GM21619 (cell line): ENCODE data around the gene BLMH.
"Not testable (repeated sequence)": the region's sequence is repeated elsewhere in the genome, so short reads cannot be mapped to it uniquely, and the experiment has no call there.

Experiments used
- ATAC-seq: cut with Tn5 transposase; IDR thresholded peaks from one replicate; pipeline ENCODE4 v1.9.1; 2021; ENCODE audit not compliant: unreplicated experiment

BLMH gene

DNA sequence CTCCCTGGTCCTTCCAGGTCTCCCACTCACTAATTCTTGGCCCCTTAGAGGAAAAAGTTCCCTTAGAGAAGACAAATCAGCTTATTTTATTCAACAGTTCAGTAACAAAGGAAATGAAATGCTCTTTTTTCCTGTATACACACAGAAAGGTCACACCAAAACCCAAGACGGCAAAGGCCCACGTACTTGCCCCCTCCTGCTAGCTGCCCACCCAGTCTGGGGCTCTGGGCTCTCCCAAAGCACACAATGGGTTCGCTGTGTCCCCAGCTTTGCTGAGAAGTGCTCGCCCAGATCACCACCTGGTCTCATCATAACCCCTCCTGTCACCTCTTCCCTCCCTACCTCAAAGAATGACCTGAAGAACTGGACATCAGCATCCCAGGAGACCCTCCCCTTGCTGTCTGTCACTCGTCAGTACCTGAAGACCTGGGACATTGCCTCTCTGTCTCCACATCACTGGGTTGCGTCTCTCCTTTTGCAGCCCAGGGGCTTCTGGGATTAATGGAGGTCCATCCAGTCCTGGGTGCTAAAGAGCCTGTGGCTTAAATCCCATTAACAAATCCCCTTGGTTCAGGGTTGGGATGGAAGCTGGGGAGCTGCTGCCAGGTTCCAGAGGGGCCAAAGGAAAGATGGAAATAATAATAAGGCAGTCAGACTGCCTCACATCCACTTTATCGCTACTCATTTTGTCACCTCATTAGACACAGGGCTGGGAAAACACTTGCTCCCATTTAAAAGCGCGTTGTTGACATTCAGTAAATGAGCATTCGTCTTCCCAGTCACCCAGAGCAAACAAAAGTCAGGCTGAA, 59.5 kb downstream of the BLMH start:
- no peak for ATAC-seq

DNA sequence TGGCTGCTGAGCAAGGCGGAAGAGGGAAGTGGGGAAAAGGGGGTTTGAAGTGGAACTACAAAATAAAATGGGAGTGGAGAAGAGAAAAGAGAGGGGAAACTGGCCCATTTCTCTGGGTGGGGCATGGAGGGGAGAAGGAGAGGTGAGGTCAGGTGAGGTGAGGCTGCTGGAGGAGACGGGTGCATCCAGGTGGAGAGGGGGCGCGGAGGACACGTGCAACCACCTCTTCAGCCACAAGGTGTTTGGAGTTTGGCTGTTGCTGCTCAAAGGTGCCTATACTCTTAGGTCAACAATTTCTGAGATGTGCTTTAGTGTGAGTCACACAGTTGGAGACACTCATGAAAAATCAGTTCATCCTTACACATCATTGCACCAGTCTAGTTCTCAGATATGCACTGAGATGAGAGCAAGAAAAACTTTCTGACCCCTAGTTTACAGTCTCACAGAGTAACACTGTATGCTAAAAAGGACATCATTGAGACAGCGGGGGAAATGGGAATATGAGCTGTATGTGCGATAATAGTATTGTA, 61.1 kb downstream of the BLMH start:
- no peak for ATAC-seq

DNA sequence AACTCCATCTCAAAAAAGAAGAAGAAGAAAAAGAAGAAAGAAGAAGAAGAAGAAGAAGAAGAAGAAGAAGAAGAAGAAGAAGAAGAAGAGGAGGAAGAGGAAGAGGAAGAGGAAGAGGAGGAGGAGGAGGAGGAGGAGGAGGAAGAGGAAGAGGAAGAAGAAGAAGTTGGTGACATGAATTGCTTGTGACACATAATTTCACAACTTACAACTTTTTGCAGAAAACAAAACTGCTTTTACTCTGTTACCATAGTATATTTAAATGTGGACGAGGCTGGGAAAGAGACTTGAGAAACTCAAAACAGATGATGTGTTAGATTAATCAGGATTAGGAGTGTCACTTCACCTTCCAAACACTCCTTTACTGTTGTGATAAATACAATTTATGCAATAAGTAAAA, 61.7 kb downstream of the BLMH start:
- not testable (repeated sequence) for ATAC-seq

DNA sequence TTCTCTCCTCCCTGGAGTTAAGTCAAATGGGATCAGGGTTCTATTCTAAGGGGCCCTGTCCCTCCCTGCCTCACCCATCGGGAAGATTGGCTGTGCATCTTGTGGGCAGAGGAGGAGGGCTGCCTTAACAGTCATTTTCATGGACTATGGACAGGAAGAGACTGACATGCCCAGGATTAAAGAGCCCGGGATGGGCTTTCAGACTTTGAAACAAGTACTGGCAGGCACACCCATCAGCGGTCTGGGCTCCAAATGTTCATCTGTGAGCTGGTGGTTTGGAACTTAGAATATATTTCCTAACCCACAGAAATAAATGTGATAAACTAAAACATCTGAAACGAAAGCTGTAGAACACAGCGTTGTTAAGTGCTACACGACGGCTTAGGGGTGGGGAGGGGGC, 62.7 kb downstream of the BLMH start:
- ATAC-seq = no peak

DNA sequence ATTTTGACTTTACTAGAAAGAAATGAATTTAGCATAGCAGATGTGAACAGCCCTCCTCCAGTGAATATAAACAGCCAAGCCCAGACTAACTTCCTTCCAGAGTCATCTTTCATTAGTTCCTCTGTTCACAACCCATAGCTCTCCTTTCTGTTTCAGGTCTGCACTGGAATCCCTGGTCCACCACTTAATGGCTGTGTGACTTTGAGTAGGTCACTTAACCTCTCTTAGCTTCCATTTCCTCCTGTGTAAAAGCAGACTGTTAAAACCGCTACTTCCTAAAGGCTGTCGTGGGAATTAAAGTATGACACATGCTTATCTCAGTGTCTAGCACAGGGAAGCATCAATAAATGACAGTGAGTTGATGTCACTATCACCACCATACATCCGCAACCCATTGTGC, 63.7 kb downstream of the BLMH start:
- ATAC-seq = no peak

DNA sequence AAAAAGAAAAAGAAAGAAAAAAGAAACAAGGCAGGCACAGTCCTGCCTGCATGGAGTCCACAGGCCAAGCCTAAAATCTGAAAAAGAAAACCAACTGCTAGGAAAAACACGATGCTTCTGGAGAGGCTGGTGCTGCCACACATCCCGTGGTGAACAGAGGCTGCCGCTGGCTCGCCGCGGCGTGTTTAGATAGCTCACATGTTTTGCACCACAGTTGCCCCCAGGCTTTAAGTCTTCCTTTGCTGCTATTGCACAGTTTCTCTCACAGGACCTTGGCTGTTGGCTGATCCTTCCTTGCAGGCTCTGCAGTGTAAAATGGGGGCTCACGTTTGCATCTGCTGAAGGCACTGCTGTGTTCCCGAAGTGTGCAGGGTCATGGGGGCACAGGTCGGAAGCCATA, 64.9 kb downstream of the BLMH start:
- no peak for ATAC-seq

DNA sequence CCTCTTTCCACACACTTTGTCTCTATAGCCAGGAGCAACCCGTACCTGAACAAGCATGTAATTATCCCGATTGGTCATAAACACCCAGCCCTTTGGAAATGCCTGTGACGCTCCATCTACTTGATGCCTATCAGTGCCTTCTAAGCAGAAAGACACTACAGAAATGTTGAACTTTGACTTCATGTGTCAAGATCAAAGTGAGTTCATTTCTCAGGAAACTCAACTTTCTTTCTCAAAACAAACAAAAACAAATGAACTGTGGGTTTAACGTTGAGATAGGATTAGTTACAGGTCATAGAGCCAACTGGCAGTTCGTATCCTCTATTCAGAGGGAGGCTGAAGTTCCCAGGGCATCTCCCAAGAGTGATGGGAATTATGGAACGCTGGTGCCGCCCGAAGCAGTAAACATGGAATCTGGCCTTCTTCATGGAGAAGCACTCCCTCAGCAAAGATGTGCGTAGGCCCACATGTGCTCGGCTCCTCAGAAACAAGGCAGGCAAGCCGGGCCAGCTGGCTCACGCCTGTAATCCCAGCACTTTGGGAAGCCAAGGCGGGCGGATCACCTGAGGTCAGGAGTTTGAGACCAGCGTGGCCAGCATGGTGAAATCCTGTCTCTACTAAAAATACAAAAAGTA, 65.7 kb downstream of the BLMH start:
- no peak for ATAC-seq

DNA sequence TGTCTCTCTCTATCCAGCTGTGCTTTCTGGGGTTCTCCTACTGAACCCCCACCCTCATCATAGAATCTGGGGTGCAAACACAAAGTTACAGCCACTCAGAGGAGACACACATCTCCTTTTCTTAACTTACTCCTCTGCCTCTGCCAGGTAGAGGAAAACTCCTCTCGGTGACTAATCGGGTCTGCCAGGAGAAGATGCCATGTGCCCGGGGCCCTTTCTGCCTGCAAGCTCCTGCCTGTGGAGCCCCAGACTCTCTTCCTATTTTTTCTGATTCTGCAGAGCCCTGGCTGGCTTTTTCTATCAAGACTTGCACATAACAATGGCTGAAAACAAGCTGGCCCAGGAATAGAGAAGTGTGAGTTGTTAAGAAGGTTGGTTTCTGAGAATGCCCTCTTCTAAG, 66.6 kb downstream of the BLMH start:
- no peak for ATAC-seq

DNA sequence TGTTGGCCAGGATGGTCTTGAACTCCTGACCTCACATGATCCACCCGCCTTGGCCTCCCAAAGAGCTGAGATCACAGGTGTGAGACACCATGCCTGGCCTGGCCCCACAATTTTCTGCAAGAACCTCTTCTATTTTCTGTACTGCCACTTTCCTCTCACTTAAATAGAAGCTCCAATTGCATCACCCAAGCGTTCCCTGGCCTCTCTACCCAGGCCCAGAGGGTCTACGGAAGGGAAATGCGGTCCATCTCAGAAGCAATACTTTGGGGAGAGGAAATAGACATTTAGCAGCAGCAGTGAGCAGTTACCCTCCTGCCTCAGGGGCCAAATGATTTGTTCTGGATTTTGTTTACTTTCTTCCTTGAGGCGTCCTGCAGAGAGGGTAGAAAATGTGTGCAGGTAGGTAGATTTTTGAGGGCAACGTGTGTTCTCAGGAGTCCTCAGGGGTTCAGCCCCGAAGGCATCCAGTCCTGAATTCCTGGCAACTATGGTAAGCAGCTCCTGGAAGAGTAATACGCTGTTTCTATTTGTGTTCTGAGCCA, 67.3 kb downstream of the BLMH start:
- ATAC-seq = no peak

DNA sequence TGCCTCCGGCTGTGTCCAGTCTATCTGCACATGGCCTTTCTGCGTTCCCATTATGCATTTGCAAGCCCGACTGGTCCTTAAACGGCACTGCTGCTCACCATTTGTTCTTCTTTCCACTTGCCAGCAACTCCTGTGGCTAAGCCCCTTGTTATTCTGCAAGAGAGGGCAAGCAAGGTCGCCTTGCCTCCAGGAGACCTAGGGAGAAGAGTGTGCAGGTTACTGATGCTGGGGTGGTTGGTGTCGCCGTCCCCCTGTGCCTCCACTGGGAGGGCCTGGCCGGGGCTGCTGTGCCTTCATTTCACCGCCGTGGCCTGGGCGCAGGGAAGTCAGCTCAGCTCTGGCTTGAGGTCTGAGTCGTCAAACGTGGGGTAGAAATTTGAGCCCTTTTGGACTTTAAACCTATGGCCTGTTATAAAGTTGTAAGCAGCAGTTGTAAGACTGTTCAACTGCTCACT, 69.0 kb downstream of the BLMH start:
- ATAC-seq = no peak

DNA sequence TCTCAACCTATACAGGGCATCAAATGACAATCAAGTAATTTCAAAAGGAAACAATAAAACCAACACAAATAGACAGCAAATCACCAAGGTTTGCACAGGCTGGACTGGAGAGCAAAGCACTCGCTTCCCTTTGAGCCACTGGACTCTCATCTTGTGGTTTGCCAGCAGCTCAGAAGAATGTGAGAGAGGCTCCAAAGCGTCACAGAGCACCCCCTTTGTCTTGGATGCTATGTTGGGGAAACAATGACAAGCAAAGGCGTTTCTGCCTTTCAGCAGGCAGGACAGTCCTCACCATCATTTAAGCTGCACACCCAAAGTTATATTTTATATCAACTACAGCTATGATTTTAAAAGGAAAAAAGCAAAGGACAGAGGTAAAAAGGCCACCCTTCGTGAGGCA, 69.5 kb downstream of the BLMH start:
- no peak for ATAC-seq

DNA sequence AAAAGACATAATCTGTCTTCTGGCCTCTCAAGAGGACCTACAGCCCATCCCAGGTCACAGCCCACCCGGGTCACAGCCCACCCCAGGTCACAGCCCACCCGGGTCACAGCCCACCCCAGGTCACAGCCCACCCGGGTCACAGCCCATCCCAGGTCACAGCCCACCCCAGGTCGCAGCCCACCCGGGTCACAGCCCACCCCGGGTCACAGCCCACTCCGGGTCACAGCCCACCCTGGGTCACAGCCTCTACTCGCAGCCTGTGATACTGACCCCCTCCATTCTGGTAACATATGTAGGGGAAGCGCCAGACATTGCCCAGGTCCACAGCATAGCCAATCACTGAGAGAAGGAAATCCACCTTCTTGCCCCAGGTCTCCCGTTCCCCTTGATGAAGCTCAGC, 70.4 kb downstream of the BLMH start:
- ATAC-seq = no peak

DNA sequence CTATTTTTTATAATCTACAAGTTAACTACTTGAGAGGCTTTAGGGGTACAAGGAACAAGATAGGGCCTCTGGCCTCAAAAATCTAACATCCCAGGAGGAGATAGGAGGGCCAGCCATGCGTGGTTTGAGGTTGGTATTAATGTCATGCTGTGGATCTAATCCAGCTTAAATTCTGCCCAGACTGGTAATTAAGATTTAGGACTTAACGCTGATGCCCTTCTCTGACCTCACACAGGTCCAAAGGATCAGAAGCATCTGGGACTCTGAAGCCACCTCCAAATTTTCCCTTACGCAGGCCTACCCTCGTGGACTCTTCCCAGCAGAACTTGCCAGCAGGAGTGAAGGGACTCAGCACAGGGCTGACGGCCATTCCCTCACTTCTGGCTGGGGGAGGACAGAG, 71.3 kb downstream of the BLMH start:
- no peak for ATAC-seq

DNA sequence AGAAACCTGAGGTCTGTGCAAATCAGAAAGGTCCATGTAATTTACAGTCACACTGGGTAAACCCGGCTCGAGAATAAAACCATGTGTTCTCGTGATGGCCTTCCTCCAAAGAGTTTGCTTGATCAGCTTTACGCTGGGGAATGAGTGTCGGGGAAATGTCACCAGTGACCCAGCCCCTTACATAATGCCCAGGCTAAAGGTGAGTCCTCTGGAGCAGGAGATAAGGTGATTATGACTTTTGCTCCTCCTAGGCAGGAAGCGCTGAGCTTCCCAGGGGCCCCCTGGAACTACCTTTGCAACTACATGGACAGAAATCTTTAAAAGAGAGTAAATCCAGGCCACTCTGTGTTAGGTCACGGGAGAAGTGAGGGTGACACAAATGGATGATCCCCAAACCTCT, 71.9 kb downstream of the BLMH start:
- ATAC-seq = no peak

DNA sequence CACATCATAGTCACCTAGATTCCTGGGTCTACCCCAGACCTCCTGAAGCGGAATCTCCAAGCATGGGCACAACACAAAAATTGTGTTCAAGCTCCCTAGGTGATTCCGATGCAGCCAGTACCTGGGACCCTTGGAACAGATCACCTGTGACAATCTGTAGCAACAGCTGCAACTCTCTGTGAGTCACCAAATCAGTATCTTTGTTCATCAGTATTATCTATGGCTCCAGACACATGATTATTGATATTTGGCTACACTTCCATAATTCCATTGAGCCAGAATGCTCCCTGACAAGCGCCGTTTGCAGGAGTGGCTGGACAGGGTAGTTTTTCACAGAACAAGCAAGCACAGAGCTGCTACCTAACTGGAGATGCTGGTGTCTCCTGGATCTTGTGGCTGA, 72.4 kb downstream of the BLMH start:
- ATAC-seq = no peak

DNA sequence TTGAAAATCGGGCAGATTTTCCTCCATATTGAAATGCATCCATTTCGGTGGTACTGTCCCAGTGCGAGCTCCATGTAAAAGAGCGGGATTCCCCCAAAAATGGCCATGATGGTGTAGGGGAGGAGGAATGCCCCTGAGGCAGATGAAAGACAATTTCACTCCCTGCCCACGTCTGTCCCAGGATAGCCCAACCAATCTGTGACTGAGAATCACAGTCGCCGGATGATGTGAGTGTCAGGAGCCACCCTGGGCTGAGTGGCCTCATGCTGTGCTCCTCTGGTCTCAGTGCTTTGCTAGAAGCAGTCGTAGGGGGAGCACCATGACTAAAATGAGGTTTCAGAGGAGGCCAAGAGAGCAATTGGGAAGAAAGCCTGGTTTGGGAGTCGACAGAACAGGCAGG, 72.9 kb downstream of the BLMH start:
- no peak for ATAC-seq

DNA sequence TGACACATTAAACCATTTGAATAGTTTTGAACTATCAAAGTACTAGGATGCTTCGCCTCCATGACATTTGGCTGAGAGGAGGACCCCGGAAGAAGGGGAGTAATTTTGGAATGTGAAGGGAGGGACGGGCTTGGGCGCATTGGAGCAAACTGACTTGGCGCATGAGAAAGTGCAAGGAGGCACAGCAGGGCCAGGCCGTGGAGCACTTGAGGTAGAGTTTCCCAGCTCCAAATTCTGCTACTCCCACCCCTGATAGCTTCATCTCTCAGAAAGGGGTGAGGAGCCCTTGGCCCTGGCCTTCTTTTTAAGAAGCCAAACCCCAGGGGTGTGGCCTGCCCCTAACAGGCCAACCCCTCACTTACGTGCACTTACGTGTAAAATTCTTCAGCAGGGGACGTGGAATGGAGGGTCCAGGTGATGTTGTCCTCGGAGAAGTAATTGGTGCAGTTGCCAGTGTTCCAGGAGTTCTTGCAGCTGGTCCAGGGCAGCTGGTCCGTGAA, 73.9 kb downstream of the BLMH start:
- ATAC-seq = no peak

DNA sequence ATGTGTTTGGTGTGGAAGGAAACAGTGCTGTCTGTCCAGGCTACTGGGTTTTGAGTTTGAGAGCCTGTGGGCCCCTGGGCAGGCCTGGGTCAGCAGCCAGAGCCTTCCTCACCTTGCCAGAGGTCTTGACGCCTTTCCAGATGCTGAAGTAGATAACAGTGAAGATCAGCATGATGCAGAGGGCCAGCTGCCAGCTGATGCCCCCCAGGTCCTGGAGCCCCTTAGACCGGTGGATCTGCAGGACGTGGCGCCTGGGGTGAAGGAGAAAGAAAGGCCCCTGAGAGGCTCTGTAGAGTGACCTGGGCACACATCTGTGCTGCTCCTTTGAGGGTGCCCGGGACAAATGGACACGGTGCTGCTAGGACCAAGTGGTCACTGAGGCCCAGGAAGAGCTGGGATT, 74.7 kb downstream of the BLMH start:
- ATAC-seq = no peak

DNA sequence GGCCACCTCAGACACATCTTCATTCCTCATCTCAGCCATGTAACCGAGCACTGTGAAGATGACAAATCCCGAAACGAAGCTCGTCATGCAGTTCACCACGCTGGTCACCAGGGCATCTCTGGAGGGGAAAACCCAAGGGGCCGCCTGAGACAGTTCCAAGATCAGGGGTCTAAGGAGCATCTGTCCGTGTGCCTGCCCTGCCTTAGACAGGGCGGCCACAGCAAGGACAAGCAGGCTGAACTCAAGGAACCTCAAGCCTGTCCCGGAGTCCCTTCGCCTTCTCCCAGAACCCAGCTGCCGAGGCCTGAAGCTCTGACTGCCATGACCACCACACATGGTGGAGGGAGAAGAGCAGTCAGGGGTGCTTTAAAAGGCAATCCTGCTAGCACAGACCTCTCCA, 79.0 kb downstream of the BLMH start:
- ATAC-seq = peak; percentile 66

DNA sequence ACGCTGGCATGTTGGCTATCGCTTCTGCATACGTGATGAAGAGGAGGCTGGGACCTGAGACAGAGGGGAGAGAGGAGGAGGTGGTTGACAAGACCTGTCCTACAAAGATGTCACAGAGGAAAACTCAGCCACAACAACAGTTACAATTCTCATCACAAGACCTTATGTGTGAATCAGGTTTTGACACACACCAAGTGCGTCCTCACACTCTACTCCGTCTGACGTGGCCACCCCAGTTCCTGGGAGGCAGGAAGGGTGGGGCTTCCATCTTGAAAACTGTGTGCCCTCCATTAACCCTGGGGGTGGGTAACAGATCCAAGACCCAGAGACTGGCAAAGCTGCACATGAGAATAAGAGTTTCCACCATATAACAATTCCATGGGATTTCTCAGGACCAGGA, 80.4 kb downstream of the BLMH start:
- no peak for ATAC-seq

DNA sequence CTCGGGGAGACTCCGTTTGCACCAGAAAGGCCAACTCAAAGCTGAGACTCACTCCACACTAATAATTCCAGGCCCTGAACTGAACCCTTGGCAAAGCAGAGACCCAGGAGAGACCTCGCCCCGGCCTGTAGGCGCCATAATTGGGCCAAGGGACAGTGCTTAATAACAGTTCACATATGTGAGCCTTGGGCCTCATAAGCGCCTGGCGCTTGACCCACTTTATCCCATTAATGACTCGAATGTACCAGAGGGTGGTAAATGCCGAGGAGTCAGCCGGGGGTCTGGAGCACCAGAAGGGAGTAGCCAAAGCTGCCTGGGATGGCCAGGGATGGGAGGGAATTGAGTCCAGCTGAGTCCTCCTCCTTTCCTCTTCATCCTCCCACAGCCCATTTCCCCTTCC, 80.8 kb downstream of the BLMH start:
- ATAC-seq = no peak

DNA sequence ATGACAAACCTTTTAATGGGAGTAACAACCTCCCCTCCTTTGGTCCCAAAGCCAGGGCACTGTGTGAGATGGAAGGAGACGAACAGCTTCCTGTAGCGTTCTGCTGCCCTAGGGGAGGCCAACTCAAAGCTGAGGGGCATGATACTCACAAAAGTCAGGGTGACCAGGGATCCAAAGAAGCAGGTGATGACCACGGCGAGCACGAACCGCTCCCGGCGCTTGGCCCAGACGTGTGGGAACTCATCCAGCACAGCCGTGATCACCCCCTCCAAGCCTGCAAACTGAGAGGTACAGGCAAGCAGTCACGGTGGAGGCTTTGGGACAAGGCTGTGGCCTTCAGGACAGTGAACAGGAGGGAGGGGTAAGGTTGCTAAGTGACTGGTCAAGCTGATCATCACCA, 81.4 kb downstream of the BLMH start:
- no peak for ATAC-seq
